Coronary artery (tissue), 2 donors: ENCODE results near the gene SPACDR.
"Not testable (repeated sequence)": the region's sequence is repeated elsewhere in the genome, so short reads cannot be mapped to it uniquely, and the experiment has no call there.

Source experiments
- DNase-seq: peaks from one replicate; pipeline ENCODE4 v3.0.0-alpha.2; 2017; ENCODE audit warnings: low spot score
- H3K27ac ChIP-seq, 2 donors: fragments of 200-600 bp; sonication (generic); one replicate each; pipeline ENCODE4 v1.5.1; 2016 to 2019
- H3K4me3 ChIP-seq: fragments of 200-600 bp; sonication (generic); 2 replicates; pipeline ENCODE4 v1.5.1; 2016; ENCODE audit warnings: mild to moderate bottlenecking, moderate library complexity
- TF ChIP-seq, protein P1 (sequence below): fragments of 200-600 bp; sonication (generic); IDR thresholded peaks from one replicate; pipeline ENCODE4 v1.5.1; 2019; ENCODE audit warnings: antibody characterized with exemption

The SPACDR gene

DNA sequence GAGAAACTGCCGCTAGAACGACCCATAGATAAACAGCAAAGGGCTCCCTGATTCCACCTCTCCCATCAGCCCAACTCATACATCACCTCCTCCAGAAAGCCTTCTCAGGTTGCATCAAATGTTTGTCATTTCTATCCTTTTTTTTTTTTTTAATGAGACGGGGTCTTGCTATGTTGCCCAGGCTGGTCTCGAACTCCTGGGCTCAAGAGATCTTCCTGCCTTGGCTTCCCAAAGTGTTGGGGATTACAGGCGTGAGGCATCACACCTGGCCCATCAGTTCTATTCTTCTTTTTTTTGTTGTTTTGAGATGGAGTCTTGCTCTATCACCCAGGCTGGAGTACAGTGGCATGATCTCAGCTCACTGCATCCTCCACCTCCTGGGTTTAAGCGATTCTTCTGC, 7.0 kb downstream of the SPACDR start:
- DNase-seq: no peak
- H3K27ac ChIP-seq: no peak overlapping the region
- H3K4me3 ChIP-seq: no peak overlapping the region
- TF ChIP-seq, protein P1, sequence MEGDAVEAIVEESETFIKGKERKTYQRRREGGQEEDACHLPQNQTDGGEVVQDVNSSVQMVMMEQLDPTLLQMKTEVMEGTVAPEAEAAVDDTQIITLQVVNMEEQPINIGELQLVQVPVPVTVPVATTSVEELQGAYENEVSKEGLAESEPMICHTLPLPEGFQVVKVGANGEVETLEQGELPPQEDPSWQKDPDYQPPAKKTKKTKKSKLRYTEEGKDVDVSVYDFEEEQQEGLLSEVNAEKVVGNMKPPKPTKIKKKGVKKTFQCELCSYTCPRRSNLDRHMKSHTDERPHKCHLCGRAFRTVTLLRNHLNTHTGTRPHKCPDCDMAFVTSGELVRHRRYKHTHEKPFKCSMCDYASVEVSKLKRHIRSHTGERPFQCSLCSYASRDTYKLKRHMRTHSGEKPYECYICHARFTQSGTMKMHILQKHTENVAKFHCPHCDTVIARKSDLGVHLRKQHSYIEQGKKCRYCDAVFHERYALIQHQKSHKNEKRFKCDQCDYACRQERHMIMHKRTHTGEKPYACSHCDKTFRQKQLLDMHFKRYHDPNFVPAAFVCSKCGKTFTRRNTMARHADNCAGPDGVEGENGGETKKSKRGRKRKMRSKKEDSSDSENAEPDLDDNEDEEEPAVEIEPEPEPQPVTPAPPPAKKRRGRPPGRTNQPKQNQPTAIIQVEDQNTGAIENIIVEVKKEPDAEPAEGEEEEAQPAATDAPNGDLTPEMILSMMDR: no peak

DNA sequence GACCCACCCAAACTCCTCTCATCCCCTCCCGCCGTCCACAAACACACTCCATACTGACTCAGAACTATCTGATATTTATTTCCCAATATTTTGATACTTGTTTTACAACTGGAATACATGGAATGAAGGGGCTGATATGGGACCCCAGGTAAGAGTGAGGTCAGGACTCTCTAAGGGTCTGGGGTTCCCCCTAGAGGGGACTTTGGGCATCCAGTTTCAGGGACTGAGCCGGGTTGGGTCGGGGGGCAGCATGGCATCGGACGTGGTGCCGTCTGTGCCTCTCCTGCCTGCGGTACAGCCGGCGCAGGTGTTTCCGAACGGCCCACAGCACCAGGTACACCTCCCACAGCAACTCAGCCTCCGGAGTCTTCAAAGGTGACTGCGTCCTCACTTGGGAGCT, 7.5 kb downstream of the SPACDR start:
- no peak for DNase-seq
- no peak overlapping the region for H3K27ac ChIP-seq
- H3K4me3 ChIP-seq: no peak overlapping the region
- TF ChIP-seq, protein P1: no peak

DNA sequence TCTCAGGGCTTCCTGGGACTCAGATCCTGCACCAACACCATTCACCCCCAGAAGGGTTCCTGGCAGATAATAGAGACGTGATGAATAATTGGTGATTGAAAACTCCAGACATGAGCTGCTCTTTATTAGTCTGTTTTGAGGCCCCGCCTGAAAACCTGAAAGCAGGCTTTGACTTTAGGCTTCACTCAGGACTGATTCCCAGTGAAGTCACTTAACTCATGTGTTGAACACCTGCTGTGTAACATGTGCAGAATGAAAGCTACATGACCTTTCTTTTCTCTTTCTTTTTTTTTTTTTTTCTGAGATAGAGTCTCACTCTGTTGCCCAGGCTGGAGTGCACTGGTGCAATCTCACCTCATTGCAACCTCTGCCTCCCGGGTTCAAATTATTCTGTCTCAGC, 8.9 kb downstream of the SPACDR start:
- no peak overlapping the region for H3K4me3 ChIP-seq
- no peak overlapping the region for H3K27ac ChIP-seq
- no peak for DNase-seq
- TF ChIP-seq, protein P1: no peak

DNA sequence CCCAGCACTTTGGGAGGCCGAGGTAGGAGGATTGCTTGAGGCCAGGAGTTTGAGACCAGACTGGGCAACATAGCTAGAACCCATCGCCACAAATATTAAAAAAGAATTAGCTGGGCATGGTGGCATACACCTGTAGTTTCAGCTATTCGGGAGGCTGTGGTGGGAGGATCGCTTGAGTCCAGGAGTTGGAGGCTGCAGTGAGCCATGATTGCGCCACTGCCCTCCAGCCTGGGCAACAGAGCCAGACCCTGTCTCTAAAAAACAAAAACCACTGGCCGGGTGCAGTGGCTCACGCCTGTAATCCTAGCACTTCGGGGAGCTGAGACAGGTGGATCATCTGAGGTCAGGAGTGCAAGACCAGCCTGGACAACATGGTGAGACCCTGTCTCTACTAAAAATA, 10.2 kb downstream of the SPACDR start:
- not testable (repeated sequence) for DNase-seq, H3K27ac ChIP-seq, H3K4me3 ChIP-seq

DNA sequence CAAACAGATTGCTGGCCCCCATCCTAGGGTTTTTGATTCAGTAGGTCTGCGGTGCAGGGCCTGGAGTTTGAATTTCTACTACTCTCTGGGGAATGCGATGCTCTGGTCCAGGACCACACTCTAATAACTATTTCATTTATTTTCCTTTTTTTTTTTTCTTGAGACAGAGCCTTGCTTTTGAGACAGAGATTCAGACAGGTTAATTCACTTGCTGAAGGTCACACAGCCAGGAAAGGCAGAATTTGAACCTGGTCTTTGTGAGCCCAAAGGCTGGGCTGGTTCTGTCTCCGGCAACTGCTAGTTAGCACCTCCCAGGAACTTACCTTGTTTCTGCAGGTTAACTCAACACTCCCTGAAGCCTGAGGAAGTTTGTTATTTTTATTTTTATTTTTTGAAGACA, 11.5 kb downstream of the SPACDR start:
- Histone ChIP-seq H3K27ac (no peak overlapping the region), H3K4me3 (no peak overlapping the region)
- no peak for DNase-seq
- TF ChIP-seq, protein P1: no peak

DNA sequence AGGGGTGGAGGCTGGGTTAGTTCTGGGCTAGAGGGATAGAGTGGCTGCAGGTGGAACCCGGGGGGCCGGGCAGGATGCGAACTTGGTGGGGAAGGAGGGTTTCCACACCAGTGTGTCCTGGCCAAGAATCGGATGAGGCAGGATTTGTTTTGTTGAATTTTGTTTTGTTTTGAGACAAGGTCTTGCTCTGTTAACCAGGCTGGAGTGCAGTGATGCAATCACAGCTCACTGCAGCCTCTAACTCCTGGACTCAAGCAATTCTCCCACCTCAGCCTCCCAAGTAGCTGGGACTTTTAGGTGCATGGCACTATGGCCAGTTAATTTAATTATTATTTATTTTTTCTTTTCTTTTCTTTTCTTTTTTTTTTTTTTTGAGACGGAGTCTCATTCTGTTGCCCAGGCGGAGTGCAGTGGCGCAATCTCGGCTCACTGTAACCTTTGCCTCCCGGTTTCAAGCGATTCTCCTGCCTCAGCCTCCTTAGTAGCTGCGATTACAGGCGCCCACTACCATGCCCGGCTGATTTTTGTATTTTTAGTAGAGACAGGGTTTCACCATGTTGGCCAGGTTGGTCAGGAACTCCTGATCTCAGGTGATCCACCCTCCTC, 14.8 kb downstream of the SPACDR start:
- Histone ChIP-seq H3K27ac (no peak overlapping the region), H3K4me3 (no peak overlapping the region)
- DNase-seq: no peak
- TF ChIP-seq, protein P1: no peak

DNA sequence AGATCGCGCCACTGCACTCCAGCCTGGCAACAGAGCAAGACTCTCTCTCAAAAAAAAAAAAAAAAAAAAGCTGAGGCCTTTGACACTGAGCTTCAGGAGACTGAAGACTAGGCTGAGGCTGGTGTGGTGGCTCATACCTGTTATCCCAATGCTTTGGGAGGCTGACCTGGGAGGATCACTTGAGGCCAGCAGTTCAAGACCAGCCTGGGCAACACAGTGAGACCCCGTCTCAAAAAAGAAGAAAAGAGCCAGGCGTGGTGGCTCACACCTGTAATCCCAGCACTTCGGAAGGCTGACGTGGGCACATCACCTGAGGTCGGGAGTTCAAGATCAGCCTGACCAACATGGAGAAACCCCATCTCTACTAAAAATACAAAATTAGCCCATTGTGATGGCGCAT, 16.7 kb downstream of the SPACDR start:
- H3K4me3 ChIP-seq, DNase-seq, H3K27ac ChIP-seq: not testable (repeated sequence)

DNA sequence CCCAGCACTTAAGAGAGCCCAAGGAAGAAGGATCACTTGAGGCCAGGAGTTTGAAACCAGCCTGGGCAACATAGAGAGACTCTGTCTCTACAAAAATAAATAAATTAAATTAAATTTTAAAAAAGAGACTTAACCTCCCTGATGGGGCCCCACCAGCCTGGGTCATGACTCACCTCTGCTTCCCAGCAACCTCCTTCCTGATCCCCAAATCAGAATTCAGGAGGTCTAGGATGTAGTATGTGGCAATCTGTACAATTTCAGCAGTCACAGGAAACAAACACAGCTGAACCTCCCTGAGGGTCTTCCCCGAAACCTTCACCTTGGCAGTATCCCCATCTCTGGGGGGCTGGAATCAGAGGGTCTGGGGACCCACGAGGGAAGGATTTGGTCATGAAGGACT, 18.0 kb downstream of the SPACDR start:
- Histone ChIP-seq H3K4me3 (no peak overlapping the region), H3K27ac (no peak overlapping the region)
- TF ChIP-seq, protein P1: no peak
- DNase-seq: no peak
